GM10248 (cell line): ENCODE measurements around the gene DOP1A.

Experiments
- CTCF ChIA-PET: fragments of 300-600 bp; sonication (Branson Sonifier 250); formaldehyde crosslinking; extraction: SDS; loops from one replicate; lab custom pipeline; 2021; ENCODE audit warnings: antibody characterized with exemption; lab: Yijun Ruan, JAX
- POLR2A ChIA-PET: fragments of 350-650 bp; sonication (Branson Sonifier 250); formaldehyde crosslinking; extraction: SDS; loops from one replicate; lab custom pipeline; 2020; ENCODE audit warnings: antibody characterized with exemption; lab: Yijun Ruan, JAX
- DNase-seq: peaks from one replicate; pipeline ENCODE4 v3.0.0; 2012; ENCODE audit errors: extremely low spot score
- TF ChIP-seq, protein P1 (sequence below): IDR thresholded peaks from 2 replicates; pipeline ENCODE4 v1.5.1; 2012; ENCODE audit warnings: mild to moderate bottlenecking, low read depth; ENCODE audit errors: extremely low read depth, missing control alignments, control extremely low read depth

DOP1A gene

DNA sequence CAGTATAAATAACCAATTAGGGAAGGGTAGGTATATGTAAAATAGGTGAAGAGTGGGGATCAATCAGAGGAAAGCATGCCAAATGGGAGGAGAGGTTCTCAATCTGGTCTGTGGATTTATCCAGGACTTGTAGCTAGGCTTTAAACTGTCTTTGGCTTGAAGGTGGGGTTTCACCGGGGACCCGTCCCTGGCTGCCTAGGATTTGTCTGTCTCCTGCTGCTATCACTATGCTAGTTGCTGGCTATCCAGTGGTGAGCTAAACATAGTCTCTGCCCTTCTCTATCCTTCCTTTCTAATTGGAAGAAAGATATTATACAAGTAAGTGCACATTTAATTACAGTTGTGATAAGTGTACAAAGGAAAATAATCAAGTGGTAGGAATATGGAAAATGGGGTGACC, 58.8 kb downstream of the DOP1A start:
- DNase-seq = no peak
- CTCF ChIA-PET = interaction anchor here (1.4 to 1.8 kb wide), 3 partner anchors 14 to 61 kb away, joined by 3 to 6 read pairs (median 4); partner anchors contain the start of genes DOP1A and UBE3D
- POLR2A ChIA-PET = no interaction called here
- TF ChIP-seq, protein P1, sequence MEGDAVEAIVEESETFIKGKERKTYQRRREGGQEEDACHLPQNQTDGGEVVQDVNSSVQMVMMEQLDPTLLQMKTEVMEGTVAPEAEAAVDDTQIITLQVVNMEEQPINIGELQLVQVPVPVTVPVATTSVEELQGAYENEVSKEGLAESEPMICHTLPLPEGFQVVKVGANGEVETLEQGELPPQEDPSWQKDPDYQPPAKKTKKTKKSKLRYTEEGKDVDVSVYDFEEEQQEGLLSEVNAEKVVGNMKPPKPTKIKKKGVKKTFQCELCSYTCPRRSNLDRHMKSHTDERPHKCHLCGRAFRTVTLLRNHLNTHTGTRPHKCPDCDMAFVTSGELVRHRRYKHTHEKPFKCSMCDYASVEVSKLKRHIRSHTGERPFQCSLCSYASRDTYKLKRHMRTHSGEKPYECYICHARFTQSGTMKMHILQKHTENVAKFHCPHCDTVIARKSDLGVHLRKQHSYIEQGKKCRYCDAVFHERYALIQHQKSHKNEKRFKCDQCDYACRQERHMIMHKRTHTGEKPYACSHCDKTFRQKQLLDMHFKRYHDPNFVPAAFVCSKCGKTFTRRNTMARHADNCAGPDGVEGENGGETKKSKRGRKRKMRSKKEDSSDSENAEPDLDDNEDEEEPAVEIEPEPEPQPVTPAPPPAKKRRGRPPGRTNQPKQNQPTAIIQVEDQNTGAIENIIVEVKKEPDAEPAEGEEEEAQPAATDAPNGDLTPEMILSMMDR = no peak

DNA sequence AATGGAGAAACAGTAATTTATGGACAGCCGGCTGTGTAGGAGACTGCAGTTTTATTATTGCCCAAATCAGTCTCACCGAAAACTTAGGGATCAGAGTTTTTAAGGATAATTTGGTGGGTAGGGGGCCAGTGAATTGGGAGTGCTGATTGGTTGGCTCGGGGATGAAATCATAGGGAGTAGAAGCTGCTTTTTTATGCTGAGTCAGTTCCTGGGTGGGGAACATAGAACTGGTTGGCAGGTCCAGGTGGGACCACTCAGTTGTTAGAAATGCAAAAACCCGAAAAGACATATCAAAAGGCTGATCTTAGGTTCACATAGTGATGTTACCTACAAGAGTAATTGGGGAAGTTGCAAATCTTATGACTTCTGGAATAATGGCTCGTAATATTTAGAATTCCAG, 59.3 kb downstream of the DOP1A start:
- ChIA-PET CTCF (interaction anchor here (1.4 to 1.8 kb wide), 3 partner anchors 14 to 61 kb away, joined by 3 to 6 read pairs (median 4); partner anchors contain the start of genes DOP1A and UBE3D), POLR2A (no interaction called here)
- no peak for DNase-seq
- TF ChIP-seq, protein P1 = no peak

DNA sequence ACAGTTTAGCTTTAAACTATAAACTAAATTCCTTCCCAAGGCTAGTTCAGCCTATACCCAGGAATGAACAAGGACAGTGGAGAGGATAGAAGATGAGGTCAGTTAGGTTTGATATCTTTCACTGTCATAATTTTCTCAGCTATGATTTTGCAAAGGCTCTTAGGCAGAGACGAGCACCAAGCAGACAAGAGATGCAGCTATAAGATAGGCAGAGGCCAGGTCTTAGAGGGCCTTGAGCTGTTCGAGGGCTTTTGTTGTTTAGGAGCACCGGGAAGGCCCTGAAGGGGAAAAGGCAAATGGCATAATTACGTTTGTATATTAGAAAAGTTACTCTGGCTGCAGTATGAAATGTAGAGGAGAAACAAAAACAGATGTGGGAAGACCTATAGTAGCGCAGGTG, 59.8 kb downstream of the DOP1A start:
- CTCF ChIA-PET = interaction anchor here (1.4 to 1.8 kb wide), 3 partner anchors 13 to 62 kb away, joined by 3 to 6 read pairs (median 4); partner anchors contain the start of genes DOP1A and UBE3D
- POLR2A ChIA-PET = no interaction called here

DNA sequence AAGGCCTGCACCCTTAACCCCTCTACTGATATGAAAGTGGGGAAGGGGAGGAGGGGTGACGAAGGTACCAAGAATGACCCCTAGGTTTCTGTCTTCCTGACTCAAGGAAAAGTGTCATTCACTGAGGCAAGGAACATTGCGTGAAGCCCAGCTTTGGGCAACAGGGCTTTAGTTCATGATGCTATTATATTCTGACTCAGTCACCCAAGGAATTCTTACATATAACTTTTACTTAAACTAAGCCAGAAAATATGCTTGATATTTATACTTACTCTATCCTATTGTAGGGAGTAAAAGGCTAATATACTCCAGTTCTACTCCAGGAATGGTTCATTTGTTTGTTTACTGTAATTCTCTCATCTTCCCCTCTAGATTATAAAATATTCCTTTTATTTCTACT, 60.5 kb downstream of the DOP1A start:
- TF ChIP-seq, protein P1 = no peak
- ChIA-PET POLR2A (no interaction called here), CTCF (no interaction called here)
- no peak for DNase-seq

More for the DNA sequence above, 59.8 kb downstream of the DOP1A start:
- DNase-seq = no peak
- TF ChIP-seq, protein P1 = no peak

DNA sequence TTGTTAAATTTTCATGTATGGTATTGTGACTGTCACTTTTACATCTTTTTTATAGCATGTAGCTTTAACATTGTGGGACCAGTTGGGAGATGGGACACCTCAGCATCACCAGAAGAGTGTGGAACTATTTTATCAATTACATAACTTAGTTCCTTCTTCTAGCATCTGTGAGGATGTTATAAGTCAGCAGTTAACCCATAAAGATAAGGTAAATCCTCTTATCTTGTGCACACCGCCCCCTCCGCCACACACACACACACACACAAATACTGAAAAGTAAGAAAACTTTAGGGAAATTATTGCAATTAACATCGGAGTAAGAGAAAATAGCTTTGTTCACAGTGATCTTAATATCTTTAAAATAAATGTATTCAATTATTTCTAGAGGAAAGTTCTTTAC, 64.7 kb downstream of the DOP1A start:
- POLR2A ChIA-PET = no interaction called here
- TF ChIP-seq, protein P1 = no peak
- CTCF ChIA-PET = interaction anchor here (0.7 to 1.4 kb wide), 2 partner anchors 20 to 64 kb away, joined by 4 to 5 read pairs; partner anchors contain the start of gene DOP1A
- no peak for DNase-seq

DNA sequence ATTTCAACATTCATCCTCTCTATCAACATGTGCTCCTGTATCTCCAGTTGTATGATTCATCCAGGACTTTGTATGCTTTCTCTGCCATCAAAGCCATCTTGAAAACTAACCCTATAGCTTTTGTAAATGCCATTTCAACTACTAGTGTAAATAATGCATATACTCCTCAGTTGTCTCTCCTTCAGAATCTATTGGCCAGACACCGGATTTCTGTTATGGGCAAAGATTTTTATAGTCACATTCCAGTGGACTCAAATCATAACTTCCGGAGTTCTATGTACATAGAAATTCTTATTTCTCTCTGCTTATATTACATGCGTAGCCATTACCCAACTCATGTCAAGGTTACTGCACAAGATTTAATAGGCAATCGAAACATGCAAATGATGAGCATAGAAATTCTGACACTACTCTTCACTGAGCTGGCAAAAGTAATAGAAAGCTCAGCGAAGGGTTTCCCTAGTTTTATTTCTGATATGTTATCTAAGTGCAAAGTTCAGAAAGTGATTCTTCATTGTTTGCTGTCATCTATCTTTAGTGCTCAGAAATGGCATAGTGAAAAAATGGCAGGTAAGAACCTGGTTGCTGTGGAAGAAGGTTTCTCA, 70.7 kb downstream of the DOP1A start:
- DNase-seq = no peak
- TF ChIP-seq, protein P1 = no peak
- ChIA-PET POLR2A (no interaction called here), CTCF (interaction anchor here (1.0 to 1.8 kb wide), 5 partner anchors 8 to 72 kb away, joined by 3 to 6 read pairs (median 3); partner anchors contain the start of gene UBE3D)
